Tibial nerve (tissue), 3 donors: ENCODE results near the gene CFAP45.

Experiments
- POLR2A ChIP-seq, 2 donors: fragments of 450-650 bp; IDR thresholded peaks; one replicate each; pipeline ENCODE4 v1.6.1; 2017; ENCODE audit warnings: antibody characterized with exemption in 2 of 2, mild to moderate bottlenecking in 2 of 2, moderate library complexity in 2 of 2
- TF ChIP-seq, protein P1 (sequence below), 5 experiments: fragments of 200-600 bp in 3 of 5; fragments of 450-650 bp in 2 of 5; sonication (generic) in 3 of 5; IDR thresholded peaks; one replicate each; pipeline ENCODE4 v1.5.1; 2016 to 2019; ENCODE audit warnings: antibody characterized with exemption in 5 of 5, mild to moderate bottlenecking in 3 of 5, moderate library complexity in 2 of 5

DNA sequence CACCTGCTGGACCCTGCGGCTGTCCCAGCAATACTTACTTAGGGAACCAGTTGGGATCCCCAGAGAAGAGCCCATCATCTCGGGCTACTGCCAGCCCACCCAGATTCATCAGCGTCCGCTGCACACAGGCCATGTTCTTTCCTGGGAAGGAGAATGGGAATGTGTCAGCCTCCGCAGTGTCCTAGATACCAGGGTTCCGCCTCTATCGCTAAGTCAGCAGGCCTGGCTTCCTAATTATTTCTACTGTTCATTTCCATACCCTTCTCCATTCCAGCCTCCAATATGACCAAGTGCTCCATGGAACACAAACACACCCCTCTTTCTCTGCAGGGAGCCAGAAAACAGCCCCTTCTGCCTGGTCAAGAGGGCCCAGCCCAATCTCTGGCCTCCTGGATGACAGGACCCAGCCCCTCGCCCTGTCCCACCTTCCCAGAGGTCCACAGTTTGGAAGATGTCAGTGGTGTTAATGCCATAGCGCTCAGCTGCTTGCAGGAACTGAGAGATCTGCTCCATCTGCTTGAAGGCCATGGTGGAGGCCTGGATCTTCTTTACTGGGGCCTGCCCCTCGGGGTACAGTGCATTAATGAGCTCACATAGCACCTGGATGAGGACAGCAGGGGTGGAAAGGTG lies 19.4 kb upstream of the CFAP45 start:
- TF ChIP-seq, protein P1, sequence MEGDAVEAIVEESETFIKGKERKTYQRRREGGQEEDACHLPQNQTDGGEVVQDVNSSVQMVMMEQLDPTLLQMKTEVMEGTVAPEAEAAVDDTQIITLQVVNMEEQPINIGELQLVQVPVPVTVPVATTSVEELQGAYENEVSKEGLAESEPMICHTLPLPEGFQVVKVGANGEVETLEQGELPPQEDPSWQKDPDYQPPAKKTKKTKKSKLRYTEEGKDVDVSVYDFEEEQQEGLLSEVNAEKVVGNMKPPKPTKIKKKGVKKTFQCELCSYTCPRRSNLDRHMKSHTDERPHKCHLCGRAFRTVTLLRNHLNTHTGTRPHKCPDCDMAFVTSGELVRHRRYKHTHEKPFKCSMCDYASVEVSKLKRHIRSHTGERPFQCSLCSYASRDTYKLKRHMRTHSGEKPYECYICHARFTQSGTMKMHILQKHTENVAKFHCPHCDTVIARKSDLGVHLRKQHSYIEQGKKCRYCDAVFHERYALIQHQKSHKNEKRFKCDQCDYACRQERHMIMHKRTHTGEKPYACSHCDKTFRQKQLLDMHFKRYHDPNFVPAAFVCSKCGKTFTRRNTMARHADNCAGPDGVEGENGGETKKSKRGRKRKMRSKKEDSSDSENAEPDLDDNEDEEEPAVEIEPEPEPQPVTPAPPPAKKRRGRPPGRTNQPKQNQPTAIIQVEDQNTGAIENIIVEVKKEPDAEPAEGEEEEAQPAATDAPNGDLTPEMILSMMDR (IDR thresholded peaks at IDR 0.05) = no peak
- no peak for TF ChIP-seq POLR2A (IDR thresholded peaks at IDR 0.05)
